GM15510 (cell line): ENCODE measurements around the gene BAHCC1.

Experiments
- POLR2A ChIP-seq: IDR thresholded peaks from 3 replicates; pipeline ENCODE4 v1.6.1; 2011; ENCODE audit warnings: borderline replicate concordance; ENCODE audit not compliant: insufficient read length; ENCODE audit errors: extremely low read depth

Gene BAHCC1

GRCh38 chr17:81510785-81511553 lies 115.7 kb downstream of the BAHCC1 start:
- peak; percentile 43 for TF ChIP-seq POLR2A

GRCh38 chr17:81511554-81511803 lies 116.2 kb downstream of the BAHCC1 start:
- TF ChIP-seq POLR2A: no peak

- TF ChIP-seq POLR2A: peak; percentile 23
These were observed 116.7 kb downstream of the BAHCC1 start for GRCh38 chr17:81511804-81512561.

GRCh38 chr17:81512562-81513371 lies 117.5 kb downstream of the BAHCC1 start, which contains the start of gene ACTG1:
Gene ACTG1, minus strand, starts transcription at chr17:81512799. Its CDS starts 445 bp downstream, at chr17:81512354.
- TF ChIP-seq POLR2A: peak; percentile 100

GRCh38 chr17:81513372-81513752 lies 118.1 kb downstream of the BAHCC1 start:
- TF ChIP-seq POLR2A: no peak

GRCh38 chr17:81513753-81514488 lies 118.7 kb downstream of the BAHCC1 start:
- peak; percentile 28 for TF ChIP-seq POLR2A

GRCh38 chr17:81514489-81514738 lies 119.2 kb downstream of the BAHCC1 start:
- TF ChIP-seq POLR2A: no peak

GRCh38 chr17:81514739-81515529 lies 119.7 kb downstream of the BAHCC1 start:
- TF ChIP-seq POLR2A: peak; percentile 55

GRCh38 chr17:81515530-81516041 lies 120.3 kb downstream of the BAHCC1 start:
- no peak for TF ChIP-seq POLR2A
